Loucy (cell line): Measurements from ENCODE around the gene BCAS1.

Experiments used
- H2AFZ ChIP-seq: fragments of 200-600 bp; sonication (generic); 2 replicates; pipeline ENCODE4 v1.6.0; 2016; ENCODE audit warnings: antibody characterized with exemption, mild to moderate bottlenecking, low read length, moderate library complexity
- H3F3A ChIP-seq: fragments of 200-600 bp; 2 replicates; pipeline ENCODE4 v1.6.0; 2016; ENCODE audit warnings: antibody characterized with exemption, low read depth, mild to moderate bottlenecking
- H3K27me3 ChIP-seq: fragments of 200-600 bp; sonication (generic); 2 replicates; pipeline ENCODE4 v1.6.1; 2014; ENCODE audit warnings: low read length, mild to moderate bottlenecking; ENCODE audit not compliant: insufficient read depth, poor library complexity, severe bottlenecking
- H3K36me3 ChIP-seq: fragments of 200-600 bp; sonication (generic); 2 replicates; pipeline ENCODE4 v1.6.1; 2016; ENCODE audit warnings: low read length; ENCODE audit not compliant: insufficient read depth
- H3K4me1 ChIP-seq: fragments of 200-600 bp; sonication (generic); 2 replicates; pipeline ENCODE4 v1.5.1; 2014; ENCODE audit warnings: low read length, mild to moderate bottlenecking; ENCODE audit not compliant: insufficient read depth, poor library complexity, severe bottlenecking
- H3K4me2 ChIP-seq: fragments of 200-600 bp; sonication (generic); 2 replicates; pipeline ENCODE4 v1.6.0; 2014; ENCODE audit warnings: antibody characterized with exemption, low read length, low read depth, mild to moderate bottlenecking; ENCODE audit not compliant: poor library complexity, severe bottlenecking
- H3K4me3 ChIP-seq: fragments of 200-600 bp; sonication (generic); 2 replicates; pipeline ENCODE4 v1.5.1; 2014; ENCODE audit warnings: low read length, mild to moderate bottlenecking, mixed read lengths; ENCODE audit not compliant: poor library complexity, severe bottlenecking
- H3K79me2 ChIP-seq: fragments of 200-600 bp; sonication (generic); 2 replicates; pipeline ENCODE4 v1.6.1; 2014; ENCODE audit warnings: low read length; ENCODE audit not compliant: insufficient read depth
- H3K9ac ChIP-seq: fragments of 200-600 bp; sonication (generic); 2 replicates; pipeline ENCODE4 v1.6.0; 2014; ENCODE audit warnings: mild to moderate bottlenecking, low read depth, low read length, moderate library complexity; ENCODE audit not compliant: poor library complexity, severe bottlenecking
- H3K9me2 ChIP-seq: fragments of 200-600 bp; sonication (generic); replicated peaks from 2 replicates; pipeline ENCODE4 v1.6.1; 2016; ENCODE audit warnings: low read depth, low read length, mixed read lengths
- H3K9me3 ChIP-seq: fragments of 200-600 bp; sonication (generic); 2 replicates; pipeline ENCODE4 v1.6.1; 2014; ENCODE audit warnings: mild to moderate bottlenecking, antibody characterized with exemption, low read length, low read depth; ENCODE audit not compliant: insufficient read depth
- H4K20me1 ChIP-seq: fragments of 200-600 bp; sonication (generic); 2 replicates; pipeline ENCODE4 v1.6.0; 2014; ENCODE audit warnings: antibody characterized with exemption, low read length, mild to moderate bottlenecking; ENCODE audit not compliant: insufficient read depth, poor library complexity, severe bottlenecking
- CTCF ChIP-seq: fragments of 200-600 bp; sonication (generic); conservative IDR thresholded peaks from 2 replicates; pipeline ENCODE4 v1.5.1; 2014; ENCODE audit warnings: mild to moderate bottlenecking, antibody characterized with exemption, low read length
- EZH2phosphoT487 ChIP-seq: fragments of 200-600 bp; IDR thresholded peaks from 2 replicates; pipeline ENCODE4 v1.6.1; 2018; ENCODE audit warnings: antibody characterized with exemption, mild to moderate bottlenecking, moderate library complexity, borderline replicate concordance

The BCAS1 gene

GRCh38 chr20:54054516-54054915, 15.9 kb downstream of the BCAS1 start:
- H3K79me2 ChIP-seq: no peaks in the 10 kb centered on the region
- H4K20me1 ChIP-seq: no peaks in the 10 kb centered on the region
- H3F3A ChIP-seq: no peaks in the 10 kb centered on the region; the same call in 1 of the 2 replicates
- no peak overlapping the region for H3K9ac ChIP-seq
- H3K27me3 ChIP-seq: no peaks in the 10 kb centered on the region
- H3K4me3 ChIP-seq: no peak overlapping the region
- H3K9me3 ChIP-seq: no peaks in the 10 kb centered on the region
- peaks cover 4% of the 10 kb centered on the region for H3K4me1 ChIP-seq
- H3K36me3 ChIP-seq: no peaks in the 10 kb centered on the region
- no peaks in the 10 kb centered on the region for H3K9me2 ChIP-seq
- TF ChIP-seq CTCF: no peak
- TF ChIP-seq EZH2phosphoT487: no peak
- H3K4me2 ChIP-seq: no peak overlapping the region
- no peak overlapping the region for H2AFZ ChIP-seq

- no peak overlapping the region for H3K4me3 ChIP-seq
- no peaks in the 10 kb centered on the region for H3K27me3 ChIP-seq
- no peaks in the 10 kb centered on the region for H4K20me1 ChIP-seq
- no peaks in the 10 kb centered on the region for H3F3A ChIP-seq
- peaks cover 4% of the 10 kb centered on the region for H3K4me1 ChIP-seq
- no peak overlapping the region for H2AFZ ChIP-seq
- TF ChIP-seq EZH2phosphoT487 (no peak), CTCF (no peak)
- H3K9me3 ChIP-seq: no peaks in the 10 kb centered on the region
- no peaks in the 10 kb centered on the region for H3K36me3 ChIP-seq
- no peak overlapping the region for H3K4me2 ChIP-seq
- H3K9ac ChIP-seq: no peak overlapping the region
- no peaks in the 10 kb centered on the region for H3K79me2 ChIP-seq
- no peaks in the 10 kb centered on the region for H3K9me2 ChIP-seq
These were observed 19.3 kb downstream of the BCAS1 start for GRCh38 chr20:54051068-54051467.

- no peaks in the 10 kb centered on the region for H3K27me3 ChIP-seq
- H4K20me1 ChIP-seq: no peaks in the 10 kb centered on the region
- no peaks in the 10 kb centered on the region for H3K79me2 ChIP-seq
- TF ChIP-seq EZH2phosphoT487 (no peak), CTCF (no peak)
- no peak overlapping the region for H2AFZ ChIP-seq
- H3K4me3 ChIP-seq: no peak overlapping the region
- H3K9ac ChIP-seq: no peak overlapping the region
- no peaks in the 10 kb centered on the region for H3K9me3 ChIP-seq
- H3K4me2 ChIP-seq: no peak overlapping the region
- H3F3A ChIP-seq: no peaks in the 10 kb centered on the region
- H3K9me2 ChIP-seq: no peaks in the 10 kb centered on the region
- no peaks in the 10 kb centered on the region for H3K36me3 ChIP-seq
- H3K4me1 ChIP-seq: peaks cover 4% of the 10 kb centered on the region
These were observed 21.4 kb downstream of the BCAS1 start for GRCh38 chr20:54048891-54049545.
